Astrocyte (in vitro differentiated cells and primary cell): Measurements from ENCODE around the gene DHRS7B.
"Not testable (repeated sequence)": the region's sequence is repeated elsewhere in the genome, so short reads cannot be mapped to it uniquely, and the experiment has no call there.

Experiments
- EZH2 ChIP-seq: IDR thresholded peaks from 2 replicates; pipeline ENCODE4 v1.6.1; 2012; ENCODE audit warnings: mild to moderate bottlenecking, low read length, inconsistent platforms; ENCODE audit not compliant: insufficient read depth
- TF ChIP-seq, protein P1 (sequence below): IDR thresholded peaks from 2 replicates; pipeline ENCODE4 v1.5.1; 2011; ENCODE audit warnings: low read depth, mild to moderate bottlenecking, inconsistent platforms, low read length, moderate library complexity; ENCODE audit not compliant: insufficient read depth

DNA sequence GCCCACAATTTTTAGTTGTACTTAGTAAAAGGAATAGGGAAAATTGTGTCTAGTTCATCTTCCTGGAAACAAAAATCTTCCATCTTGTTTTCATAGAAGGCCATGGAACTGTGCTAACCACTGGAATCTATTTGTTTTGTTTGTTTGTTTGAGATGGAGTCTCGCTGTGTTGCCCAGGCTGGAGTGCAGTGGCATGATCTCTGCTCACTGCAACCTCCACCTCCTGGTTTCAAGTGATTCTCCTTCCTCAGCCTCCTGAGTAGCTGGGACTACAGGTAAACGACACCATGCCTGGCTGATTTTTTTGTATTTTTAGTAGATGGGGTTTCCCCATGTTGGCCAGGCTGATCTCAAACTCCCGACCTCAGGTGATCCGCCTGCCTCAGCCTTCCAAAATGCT is 2.2 kb upstream of the DHRS7B start:
- TF ChIP-seq, protein P1, sequence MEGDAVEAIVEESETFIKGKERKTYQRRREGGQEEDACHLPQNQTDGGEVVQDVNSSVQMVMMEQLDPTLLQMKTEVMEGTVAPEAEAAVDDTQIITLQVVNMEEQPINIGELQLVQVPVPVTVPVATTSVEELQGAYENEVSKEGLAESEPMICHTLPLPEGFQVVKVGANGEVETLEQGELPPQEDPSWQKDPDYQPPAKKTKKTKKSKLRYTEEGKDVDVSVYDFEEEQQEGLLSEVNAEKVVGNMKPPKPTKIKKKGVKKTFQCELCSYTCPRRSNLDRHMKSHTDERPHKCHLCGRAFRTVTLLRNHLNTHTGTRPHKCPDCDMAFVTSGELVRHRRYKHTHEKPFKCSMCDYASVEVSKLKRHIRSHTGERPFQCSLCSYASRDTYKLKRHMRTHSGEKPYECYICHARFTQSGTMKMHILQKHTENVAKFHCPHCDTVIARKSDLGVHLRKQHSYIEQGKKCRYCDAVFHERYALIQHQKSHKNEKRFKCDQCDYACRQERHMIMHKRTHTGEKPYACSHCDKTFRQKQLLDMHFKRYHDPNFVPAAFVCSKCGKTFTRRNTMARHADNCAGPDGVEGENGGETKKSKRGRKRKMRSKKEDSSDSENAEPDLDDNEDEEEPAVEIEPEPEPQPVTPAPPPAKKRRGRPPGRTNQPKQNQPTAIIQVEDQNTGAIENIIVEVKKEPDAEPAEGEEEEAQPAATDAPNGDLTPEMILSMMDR = not testable (repeated sequence)
- TF ChIP-seq EZH2 = not testable (repeated sequence)
